ENCODE data around the gene SLC22A8.
A peak's percentile ranks its signal among the peaks of the same experiment; 100 is the strongest.

Gene SLC22A8

GRCh38 chr11:62974848-62975522 is 40.7 kb downstream of the SLC22A8 start:
- peak overlapping the region; percentile 51; the same call in 1 of the 2 replicates for H3K27ac ChIP-seq

GRCh38 chr11:62965574-62965973 is 50.1 kb downstream of the SLC22A8 start:
- peak overlapping the region; percentile 1; the same call in 1 of the 2 replicates for H3K27ac ChIP-seq
- no peak for TF ChIP-seq CTCF (conservative IDR thresholded peaks at IDR 0.05)

More at GRCh38 chr11:62974848-62975522, 40.7 kb downstream of the SLC22A8 start:
- peak; percentile 83 for TF ChIP-seq CTCF (conservative IDR thresholded peaks at IDR 0.05)

DNA sequence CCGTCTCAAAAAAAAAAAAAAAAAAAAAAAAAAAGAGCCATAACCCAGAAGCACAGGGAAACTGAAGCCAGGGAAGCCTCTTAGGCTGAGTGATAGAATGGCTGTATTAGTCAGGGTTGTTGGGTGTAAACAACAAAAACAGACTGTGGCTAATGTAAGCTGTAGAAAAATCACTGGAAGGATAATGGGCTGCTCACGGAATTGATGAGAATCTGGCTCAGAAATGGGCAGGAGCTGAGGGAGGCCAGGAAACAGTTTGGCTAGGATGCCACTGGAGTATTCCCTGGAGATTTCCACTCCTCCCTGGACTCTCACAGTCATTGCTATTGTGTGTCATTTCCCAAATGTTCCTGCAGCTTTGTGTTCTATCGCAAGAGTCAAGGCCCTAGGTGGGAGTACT is 53.2 kb downstream of the SLC22A8 start:
- no peak overlapping the region for H3K27ac ChIP-seq
- no peak for TF ChIP-seq CTCF (conservative IDR thresholded peaks at IDR 0.05)

- no peak overlapping the region for H3K27ac ChIP-seq
- TF ChIP-seq CTCF (conservative IDR thresholded peaks at IDR 0.05), result no peak
Measured at GRCh38 chr11:62961017-62961570, 54.5 kb downstream of the SLC22A8 start.

DNA sequence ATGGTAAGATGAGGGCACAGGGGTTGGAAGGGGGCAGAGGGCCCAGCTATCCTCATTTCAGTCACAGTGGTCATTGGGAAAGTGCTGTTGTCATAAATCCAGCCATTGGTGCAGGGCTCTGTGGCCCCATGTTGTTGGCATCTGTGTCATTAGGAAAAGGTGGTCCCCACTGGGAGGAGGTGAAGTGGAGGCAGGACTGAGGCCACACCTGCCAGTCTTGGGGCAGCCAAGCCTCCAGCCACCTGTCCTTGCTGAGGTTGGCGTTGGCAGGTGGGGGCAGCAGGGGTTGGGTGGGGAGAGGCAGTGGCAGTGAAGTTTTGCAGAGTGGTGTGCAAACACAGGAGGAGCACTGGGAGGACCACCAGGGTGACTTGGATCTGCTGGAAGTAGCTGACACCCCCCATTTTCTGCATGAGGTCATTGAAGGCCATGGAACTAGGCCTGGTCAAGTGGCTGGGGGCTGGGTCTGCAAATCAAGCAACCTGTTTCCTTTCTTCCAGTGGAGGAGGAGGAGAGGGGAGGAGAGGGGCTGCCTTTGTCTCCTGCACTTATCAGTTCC is 56.1 kb downstream of the SLC22A8 start:
- TF ChIP-seq CTCF (conservative IDR thresholded peaks at IDR 0.05), result no peak

DNA sequence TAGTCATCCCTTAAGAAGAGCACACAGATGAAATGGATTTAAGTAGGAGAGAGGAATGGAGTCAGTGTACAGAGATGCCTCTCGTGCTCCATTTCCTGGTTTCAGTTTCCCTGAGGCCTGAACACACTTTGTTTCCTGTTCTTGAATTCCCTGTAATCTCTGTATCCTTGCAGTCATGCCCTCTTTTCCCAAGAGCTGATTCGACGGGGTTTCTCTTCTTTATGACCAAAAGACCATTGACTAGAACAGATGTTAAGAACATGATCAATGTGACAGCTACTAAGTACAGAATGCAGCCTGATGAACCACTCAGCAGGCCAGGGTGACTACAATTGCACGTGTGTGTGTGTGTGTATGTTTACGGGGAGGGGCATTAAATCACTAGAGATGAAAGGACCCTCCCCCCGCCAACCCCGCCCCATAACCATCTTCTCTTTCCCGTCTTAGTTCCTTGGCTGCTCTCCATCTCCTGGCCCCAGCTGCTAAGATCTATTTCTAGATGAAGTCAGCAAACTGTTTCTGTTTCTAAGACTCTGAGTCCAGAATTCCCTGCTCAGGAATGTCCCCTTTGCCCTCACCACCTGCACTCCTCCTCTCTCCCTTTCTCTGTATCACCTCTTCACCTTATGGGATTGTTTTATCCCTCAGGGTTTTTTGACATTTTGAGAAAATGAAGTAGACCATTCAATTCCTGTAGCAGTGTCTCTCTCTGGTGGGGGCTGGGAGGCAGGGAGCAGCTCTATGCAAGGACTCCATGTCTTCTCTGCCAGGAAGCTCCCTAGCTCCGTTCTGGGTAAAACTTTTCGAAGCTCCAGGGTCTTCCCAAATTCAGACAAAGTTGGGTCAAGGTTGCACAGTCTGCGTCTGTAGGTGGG is 56.9 kb downstream of the SLC22A8 start:
- no peak for TF ChIP-seq CTCF (conservative IDR thresholded peaks at IDR 0.05)
- H3K27ac ChIP-seq, result peak overlapping the region; percentile 40

More for the DNA sequence above, 56.1 kb downstream of the SLC22A8 start:
- H3K27ac ChIP-seq, result peak overlapping the region; percentile 40

DNA sequence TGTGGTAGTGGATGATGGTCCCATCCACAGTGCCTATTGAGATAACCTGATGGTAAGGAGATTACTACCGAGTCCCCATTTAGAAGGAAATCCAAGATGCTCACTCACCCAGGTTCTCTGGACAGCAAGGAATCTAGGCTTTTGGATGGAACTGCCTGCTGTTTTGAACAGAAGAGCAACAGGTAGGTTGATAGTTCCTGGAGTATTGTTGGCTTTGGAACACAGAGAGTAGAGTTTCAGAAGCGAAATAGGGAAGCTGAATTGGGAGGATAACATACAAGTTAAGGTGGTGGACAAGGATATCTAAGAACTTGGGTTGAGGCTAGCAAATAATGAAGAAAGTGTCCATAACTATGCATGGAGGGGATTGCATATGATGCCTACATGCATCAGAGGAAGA is 58.5 kb downstream of the SLC22A8 start:
- H3K27ac ChIP-seq, result no peak overlapping the region
- no peak for TF ChIP-seq CTCF (conservative IDR thresholded peaks at IDR 0.05)

Data from VCaP (cell line).